ENCODE data around the gene DLX2.

GRCh38 chr2:172056293-172056692 is 46.4 kb downstream of the DLX2 start:
- TF ChIP-seq CTCF (IDR thresholded peaks at IDR 0.05; ENCODE audit: poor library complexity) (no peak), EZH2phosphoT487 (IDR thresholded peaks at IDR 0.05; ENCODE audit: low read depth, severe bottlenecking, unreplicated experiment) (no peak)
